Breast epithelium (tissue), 3 donors: ENCODE measurements around the gene BCAN.

Source experiments
- CTCF ChIP-seq, 3 donors: fragments of 450-650 bp; IDR thresholded peaks; one replicate each; pipeline ENCODE4 v1.5.1; 2016 to 2017; ENCODE audit warnings: antibody characterized with exemption in 3 of 3, mild to moderate bottlenecking in 3 of 3, moderate library complexity in 3 of 3
- POLR2A ChIP-seq: fragments of 450-650 bp; IDR thresholded peaks from one replicate; pipeline ENCODE4 v1.6.1; 2016; ENCODE audit warnings: antibody characterized with exemption, mild to moderate bottlenecking, moderate library complexity

GRCh38 chr1:156709031-156709430 is 67.1 kb downstream of the BCAN start:
- TF ChIP-seq CTCF (IDR thresholded peaks at IDR 0.05) (no peak), POLR2A (no peak)
